AG04449 (cell line): ENCODE measurements around the gene CFHR2.
"Not testable (repeated sequence)": the region's sequence is repeated elsewhere in the genome, so short reads cannot be mapped to it uniquely, and the experiment has no call there.

ENCODE experiments used
- CTCF ChIA-PET: fragments of 350-600 bp; formaldehyde crosslinking; extraction: SDS; loops from one replicate; lab custom pipeline; 2021; ENCODE audit warnings: antibody characterized with exemption; lab: Yijun Ruan, JAX
- POLR2A ChIA-PET: fragments of 400-600, 350-600 bp; formaldehyde crosslinking; extraction: SDS; loops from one replicate; lab custom pipeline; 2020; ENCODE audit warnings: antibody characterized with exemption, inconsistent platforms; lab: Yijun Ruan, JAX
- DNase-seq: peaks from one replicate; pipeline ENCODE4 v3.0.0-alpha.2; 2010; ENCODE audit warnings: low read depth, low spot score
- H3K4me3 ChIP-seq: 2 replicates; pipeline ENCODE4 v1.5.1; 2011; ENCODE audit warnings: low read depth, mild to moderate bottlenecking, control low read depth, low read length
- TF ChIP-seq, protein P1 (sequence below): IDR thresholded peaks from one replicate; pipeline ENCODE4 v1.5.1; 2011; ENCODE audit warnings: mild to moderate bottlenecking, moderate library complexity, low read length, control low read depth, inconsistent platforms; ENCODE audit not compliant: insufficient read depth; ENCODE audit errors: missing control alignments

The CFHR2 gene

GRCh38 chr1:196943568-196943967 is at the start of gene CFHR2:
Gene CFHR2, plus strand, starts transcription at chr1:196943738. Its CDS starts 143 bp downstream, at chr1:196943881.
- DNase-seq, POLR2A ChIA-PET, CTCF ChIA-PET, H3K4me3 ChIP-seq: not testable (repeated sequence)

GRCh38 chr1:196896355-196896754 is 47.2 kb upstream of the CFHR2 start:
- no peak for DNase-seq
- TF ChIP-seq, protein P1, sequence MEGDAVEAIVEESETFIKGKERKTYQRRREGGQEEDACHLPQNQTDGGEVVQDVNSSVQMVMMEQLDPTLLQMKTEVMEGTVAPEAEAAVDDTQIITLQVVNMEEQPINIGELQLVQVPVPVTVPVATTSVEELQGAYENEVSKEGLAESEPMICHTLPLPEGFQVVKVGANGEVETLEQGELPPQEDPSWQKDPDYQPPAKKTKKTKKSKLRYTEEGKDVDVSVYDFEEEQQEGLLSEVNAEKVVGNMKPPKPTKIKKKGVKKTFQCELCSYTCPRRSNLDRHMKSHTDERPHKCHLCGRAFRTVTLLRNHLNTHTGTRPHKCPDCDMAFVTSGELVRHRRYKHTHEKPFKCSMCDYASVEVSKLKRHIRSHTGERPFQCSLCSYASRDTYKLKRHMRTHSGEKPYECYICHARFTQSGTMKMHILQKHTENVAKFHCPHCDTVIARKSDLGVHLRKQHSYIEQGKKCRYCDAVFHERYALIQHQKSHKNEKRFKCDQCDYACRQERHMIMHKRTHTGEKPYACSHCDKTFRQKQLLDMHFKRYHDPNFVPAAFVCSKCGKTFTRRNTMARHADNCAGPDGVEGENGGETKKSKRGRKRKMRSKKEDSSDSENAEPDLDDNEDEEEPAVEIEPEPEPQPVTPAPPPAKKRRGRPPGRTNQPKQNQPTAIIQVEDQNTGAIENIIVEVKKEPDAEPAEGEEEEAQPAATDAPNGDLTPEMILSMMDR: no peak
- H3K4me3 ChIP-seq: no peak overlapping the region
- CTCF ChIA-PET: no interaction called here
- POLR2A ChIA-PET: no interaction called here

DNA sequence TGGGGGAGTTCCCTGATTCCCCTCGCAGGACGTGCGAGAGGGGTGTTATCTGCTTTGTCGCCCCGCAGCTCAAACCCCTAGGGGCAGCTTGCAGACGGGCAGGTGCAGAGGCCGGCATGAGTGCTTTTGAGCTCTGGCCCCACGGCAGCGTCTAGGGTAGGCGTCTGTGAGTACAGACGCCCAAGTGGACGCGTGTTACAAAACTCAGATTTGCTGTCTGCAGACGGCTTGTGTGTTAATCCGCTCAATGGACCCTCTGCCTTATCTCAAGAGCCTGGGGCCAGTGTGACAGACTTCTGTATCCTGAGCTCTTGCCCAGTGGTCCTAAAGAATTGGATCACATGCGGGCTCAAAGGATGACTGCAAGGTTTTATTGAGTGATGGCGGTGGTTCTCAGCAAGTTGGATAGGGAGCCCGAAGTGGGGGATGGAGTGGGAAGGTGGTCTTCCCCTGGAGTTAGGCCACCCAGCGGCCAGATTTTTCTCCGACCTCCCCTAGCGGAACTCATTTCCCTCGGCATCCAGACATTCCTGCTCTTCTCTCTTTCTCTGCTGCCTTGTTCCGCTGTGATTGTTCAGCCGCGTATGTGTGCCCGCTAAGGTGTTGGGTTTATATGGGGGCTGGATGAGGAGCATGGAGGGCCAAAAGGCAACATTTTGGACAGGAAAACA is 46.2 kb upstream of the CFHR2 start:
- no peak overlapping the region for H3K4me3 ChIP-seq
- no peak for DNase-seq
- TF ChIP-seq, protein P1: no peak
- CTCF ChIA-PET: no interaction called here
- POLR2A ChIA-PET: no interaction called here

DNA sequence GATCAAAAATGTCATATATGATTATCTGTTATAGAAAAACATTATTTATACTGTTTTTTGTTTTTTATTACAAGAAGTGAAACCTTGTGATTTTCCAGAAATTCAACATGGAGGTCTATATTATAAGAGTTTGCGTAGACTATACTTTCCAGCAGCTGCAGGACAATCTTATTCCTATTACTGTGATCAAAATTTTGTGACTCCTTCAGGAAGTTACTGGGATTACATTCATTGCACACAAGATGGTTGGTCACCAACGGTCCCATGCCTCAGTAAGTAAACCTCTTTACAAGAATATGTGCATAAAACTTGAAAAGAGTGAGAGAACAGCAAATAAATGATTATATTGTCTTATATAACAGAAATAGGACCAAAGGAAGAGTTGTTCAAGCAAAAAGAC is 41.2 kb upstream of the CFHR2 start:
- TF ChIP-seq, protein P1: no peak
- POLR2A ChIA-PET: no interaction called here
- no peak overlapping the region for H3K4me3 ChIP-seq
- no peak for DNase-seq
- CTCF ChIA-PET: no interaction called here

- ChIA-PET POLR2A (no interaction called here), CTCF (no interaction called here)
- H3K4me3 ChIP-seq: no peak overlapping the region
- TF ChIP-seq, protein P1: no peak
- DNase-seq: no peak
These were observed 33.3 kb upstream of the CFHR2 start for GRCh38 chr1:196910215-196910614.

DNA sequence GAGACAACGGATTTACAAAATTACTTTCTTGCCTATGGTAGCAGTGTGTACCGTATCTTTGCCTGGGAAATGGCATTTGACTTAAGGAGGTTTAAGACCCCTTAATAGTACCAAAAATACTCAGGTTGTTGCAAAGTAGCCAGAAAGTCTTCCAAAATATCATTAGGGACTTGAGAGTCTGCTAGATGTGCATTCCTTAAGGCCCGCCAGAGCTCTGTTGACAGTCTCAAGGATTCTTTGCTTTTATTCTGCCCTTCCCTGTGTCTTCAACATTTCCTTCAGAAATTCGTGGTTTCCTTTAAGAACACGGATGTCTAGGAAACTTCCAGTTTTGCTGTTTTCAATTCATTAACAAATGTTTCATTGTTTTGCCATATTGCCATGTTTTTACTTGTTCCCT is 31.3 kb upstream of the CFHR2 start:
- CTCF ChIA-PET, POLR2A ChIA-PET, DNase-seq, H3K4me3 ChIP-seq: not testable (repeated sequence)

DNA sequence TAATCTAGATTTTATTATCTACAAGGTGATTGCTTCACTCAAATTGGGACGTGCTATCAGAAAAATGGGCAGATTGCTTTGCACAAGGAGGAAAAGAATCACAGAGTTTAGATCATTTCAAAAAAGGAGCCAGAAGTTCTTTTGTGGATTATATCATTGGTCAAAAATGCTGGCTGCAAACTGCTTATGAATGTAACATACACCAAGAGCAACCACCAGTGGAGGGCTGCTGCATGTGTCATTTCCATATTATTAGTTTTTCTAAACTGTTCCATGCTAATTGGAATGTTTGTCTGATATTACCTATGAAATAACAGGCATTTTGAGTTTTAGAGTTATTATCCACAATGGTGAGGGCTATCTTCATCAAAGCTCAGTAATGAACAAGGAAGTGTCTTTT is 16.7 kb upstream of the CFHR2 start:
- H3K4me3 ChIP-seq, CTCF ChIA-PET, DNase-seq, POLR2A ChIA-PET: not testable (repeated sequence)

- CTCF ChIA-PET, POLR2A ChIA-PET, H3K4me3 ChIP-seq, DNase-seq: not testable (repeated sequence)
These were observed 10.7 kb upstream of the CFHR2 start for GRCh38 chr1:196932853-196933252.
